CD14-positive monocyte (primary cell): Measurements from ENCODE around the gene TNFRSF4. TPM values are rescaled to one million over a fixed set of nuclear protein-coding genes. Genes with fewer than 3 reads are reported as not detected.

Source experiments
- DNase-seq, 3 donors: peaks; one replicate each; pipeline ENCODE4 v3.0.0-alpha.2; 2011 to 2022
- H2AFZ ChIP-seq: 2 replicates; pipeline ENCODE4 v1.6.0; 2012; ENCODE audit warnings: mild to moderate bottlenecking, low read depth, low read length, inconsistent platforms; ENCODE audit not compliant: insufficient read depth, poor library complexity, severe bottlenecking
- H3K27ac ChIP-seq, 2 donors: 1 replicate in 1 of 2; 2 replicates in 1 of 2; pipeline ENCODE4 v1.5.1; 2012 to 2013; ENCODE audit warnings: low read length in 2 of 2, control low read depth in 1 of 2, inconsistent platforms in 1 of 2, low read depth in 1 of 2, mild to moderate bottlenecking in 1 of 2
- H3K27me3 ChIP-seq, 2 donors: one replicate each; pipeline versions ENCODE4 v1.6.0 to v1.6.1; 2011 to 2013; ENCODE audit warnings: low read length in 2 of 2; ENCODE audit not compliant: control insufficient read depth in 2 of 2, insufficient read depth in 2 of 2
- H3K36me3 ChIP-seq, 2 donors: replicated peaks in 1 of 2; 1 replicate in 1 of 2; 2 replicates in 1 of 2; pipeline versions ENCODE4 v1.5.1 to v1.6.1; 2012 to 2013; ENCODE audit warnings: low read length in 2 of 2, control low read depth in 1 of 2, inconsistent platforms in 1 of 2, mild to moderate bottlenecking in 1 of 2; ENCODE audit not compliant: insufficient read depth in 2 of 2, control insufficient read depth in 1 of 2
- H3K4me1 ChIP-seq, 2 donors: 1 replicate in 1 of 2; 2 replicates in 1 of 2; pipeline versions ENCODE4 v1.5.1 to v1.6.1; 2012 to 2013; ENCODE audit warnings: low read length in 2 of 2, control low read depth in 1 of 2, inconsistent platforms in 1 of 2, mild to moderate bottlenecking in 1 of 2, moderate library complexity in 1 of 2; ENCODE audit not compliant: insufficient read depth in 2 of 2, control insufficient read depth in 1 of 2
- H3K4me2 ChIP-seq: replicated peaks from 2 replicates; pipeline ENCODE3; 2012; ENCODE audit warnings: low read length, moderate library complexity, mild to moderate bottlenecking; ENCODE audit not compliant: poor library complexity, severe bottlenecking; ENCODE audit errors: extremely low read depth
- H3K4me3 ChIP-seq, 3 experiments: fragments of 200-600 bp in 1 of 3; sonication (generic) in 1 of 3; replicated peaks in 1 of 3; 1 replicate in 2 of 3; 2 replicates in 1 of 3; pipeline ENCODE4 v1.5.1; 2011 to 2013; ENCODE audit warnings: low read length in 3 of 3, mild to moderate bottlenecking in 3 of 3, control low read depth in 2 of 3, low read depth in 2 of 3, inconsistent platforms in 1 of 3, moderate library complexity in 1 of 3
- H3K79me2 ChIP-seq: 2 replicates; pipeline ENCODE4 v1.6.0; 2012; ENCODE audit warnings: mild to moderate bottlenecking, control low read depth, inconsistent platforms, low read length, moderate library complexity; ENCODE audit not compliant: insufficient read depth
- H3K9ac ChIP-seq: 2 replicates; pipeline ENCODE4 v1.6.0; 2017; ENCODE audit warnings: low read length, mild to moderate bottlenecking; ENCODE audit not compliant: insufficient read depth, poor library complexity, severe bottlenecking
- H3K9me3 ChIP-seq, 2 donors: replicated peaks in 1 of 2; 1 replicate in 1 of 2; 2 replicates in 1 of 2; pipeline versions ENCODE4 v1.5.1 to v1.6.1; 2012 to 2013; ENCODE audit warnings: low read length in 2 of 2, control low read depth in 1 of 2; ENCODE audit not compliant: control insufficient read depth in 1 of 2, insufficient read depth in 1 of 2
- H4K20me1 ChIP-seq: 2 replicates; pipeline ENCODE4 v1.6.0; 2012; ENCODE audit warnings: mild to moderate bottlenecking, low read length, control low read depth, moderate library complexity; ENCODE audit not compliant: insufficient read depth
- H3K27ac Mint-ChIP-seq, 7 donors: one replicate each; pipeline ENCODE4 v1.8.0; 2020; ENCODE audit warnings: mild to moderate bottlenecking in 7 of 7, mixed read lengths in 7 of 7, moderate library complexity in 6 of 7, inconsistent platforms in 2 of 7
- H3K27me3 Mint-ChIP-seq, 3 donors: one replicate each; pipeline ENCODE4 v1.8.0; 2021 to 2022; ENCODE audit warnings: low read depth in 3 of 3, mild to moderate bottlenecking in 3 of 3, mixed read lengths in 3 of 3, moderate library complexity in 3 of 3, inconsistent platforms in 1 of 3
- H3K36me3 Mint-ChIP-seq, 2 donors: one replicate each; pipeline ENCODE4 v1.8.0; 2020; ENCODE audit warnings: mixed read lengths in 2 of 2, inconsistent platforms in 1 of 2, mild to moderate bottlenecking in 1 of 2
- H3K4me1 Mint-ChIP-seq: one replicate; pipeline ENCODE4 v1.8.0; 2020; ENCODE audit warnings: mild to moderate bottlenecking, mixed read lengths
- H3K4me3 Mint-ChIP-seq, 2 donors: one replicate each; pipeline ENCODE4 v1.8.0; 2020; ENCODE audit warnings: mild to moderate bottlenecking in 2 of 2, mixed read lengths in 2 of 2, moderate library complexity in 1 of 2
- H3K9me3 Mint-ChIP-seq, 7 donors: one replicate each; pipeline ENCODE4 v1.8.0; 2020 to 2022; ENCODE audit warnings: mixed read lengths in 7 of 7, mild to moderate bottlenecking in 6 of 7, moderate library complexity in 6 of 7, inconsistent platforms in 2 of 7
- CTCF ChIP-seq: fragments of 200-600 bp; IDR thresholded peaks from one replicate; pipeline ENCODE4 v1.8.0; 2022; ENCODE audit warnings: antibody characterized with exemption, mild to moderate bottlenecking
- WGBS: methylation state at CpG from one replicate; pipeline ENCODE4 v1.1.5; 2013; ENCODE audit warnings: missing lambda C conversion rate; ENCODE audit not compliant: insufficient coverage; 5-methylcytosine and 5-hydroxymethylcytosine counted together
- intact Hi-C, 2 donors: fragments of 100-400 bp; cut with micrococcal nuclease; formaldehyde crosslinking; loops; one replicate each; pipeline versions ENCODE4 v1.15.0 to v1.15.1; 2023
- polyA plus RNA-seq, 3 donors: library from polyadenylated mRNA; depleted of rRNA in 1 of 3; unstranded in 2 of 3; stranded (reverse) in 1 of 3; fragments of 300-500 nt in 2 of 3; fragments of >200 nt in 1 of 3; fragmentation: Illumina TruSeq in 2 of 3; gene quantifications; 1 replicate in 2 of 3; 2 replicates in 1 of 3; pipeline ENCODE4 v1.2.3, GENCODE V29; 2012 to 2021

Gene TNFRSF4
- polyA plus RNA-seq, 3 donors, result 0.05 TPM; not detected in 2

GRCh38 chr1:1241588-1242219 is 27.8 kb upstream of the TNFRSF4 start:
- TF ChIP-seq CTCF, result no peak
- Histone ChIP-seq H3K9me3 (no peaks in the 10 kb centered on the region), H3K4me3 (no peak overlapping the region), H3K36me3 (no peaks in the 10 kb centered on the region), H3K4me2 (no peak overlapping the region), H2AFZ (no peak overlapping the region), H3K27me3 (peaks cover 0 to 15% of the 10 kb centered on the region in 2 donors), H4K20me1 (no peaks in the 10 kb centered on the region), H3K27ac (no peak overlapping the region), H3K4me1 (no peaks in the 10 kb centered on the region), H3K9ac (no peak overlapping the region), H3K79me2 (no peaks in the 10 kb centered on the region)
- no peaks in the 10 kb centered on the region for H3K4me1 Mint-ChIP-seq
- 92% methylated on average over 23 of the region's 26 CpGs for WGBS
- peaks cover 4 to 49% (median 8%) of the 10 kb centered on the region in 3 donors for H3K27me3 Mint-ChIP-seq
- no peak overlapping the region for H3K4me3 Mint-ChIP-seq
- no peak for DNase-seq
- no peaks in the 10 kb centered on the region for H3K36me3 Mint-ChIP-seq
- intact Hi-C loops, result no loop called here
- H3K27ac Mint-ChIP-seq, result no peak overlapping the region
- H3K9me3 Mint-ChIP-seq, result peaks cover 0 to 2% (median 0%) of the 10 kb centered on the region in 7 donors

- H3K27ac Mint-ChIP-seq, result peak overlapping the region in 1 of 7 donors; percentile 45
- Histone ChIP-seq H3K4me2 (no peak overlapping the region), H3K4me1 (no peaks in the 10 kb centered on the region), H2AFZ (no peak overlapping the region), H3K4me3 (no peak overlapping the region), H4K20me1 (no peaks in the 10 kb centered on the region), H3K36me3 (no peaks in the 10 kb centered on the region), H3K79me2 (no peaks in the 10 kb centered on the region), H3K9me3 (no peaks in the 10 kb centered on the region), H3K27me3 (peaks cover 0 to 14% of the 10 kb centered on the region in 2 donors), H3K27ac (no peak overlapping the region), H3K9ac (no peak overlapping the region)
- intact Hi-C loops, result no loop called here
- peaks cover 4 to 47% (median 5%) of the 10 kb centered on the region in 3 donors for H3K27me3 Mint-ChIP-seq
- DNase-seq, result no peak
- no peak for TF ChIP-seq CTCF
- H3K4me1 Mint-ChIP-seq, result no peaks in the 10 kb centered on the region
- peaks cover 0 to 2% (median 0%) of the 10 kb centered on the region in 7 donors for H3K9me3 Mint-ChIP-seq
- no peak overlapping the region for H3K4me3 Mint-ChIP-seq
- WGBS, result 53% methylated on average over 18 of the region's 23 CpGs
- H3K36me3 Mint-ChIP-seq, result no peaks in the 10 kb centered on the region
These were observed 27.1 kb upstream of the TNFRSF4 start for GRCh38 chr1:1240822-1241587.
